Ovary (tissue), 9 donors: Measurements from ENCODE around the gene ZC3H6. TPM values are rescaled to one million over a fixed set of nuclear protein-coding genes. Genes with fewer than 3 reads are reported as not detected.

Experiments used
- DNase-seq, 5 donors: peaks; one replicate each; pipeline ENCODE4 v3.0.0-alpha.2; 2019 to 2020
- H3K27ac ChIP-seq, 2 donors: fragments of 200-600 bp; one replicate each; pipeline versions ENCODE4 v1.5.1 to v1.8.0; 2019 to 2022
- H3K27me3 ChIP-seq: fragments of 200-600 bp; one replicate; pipeline ENCODE4 v1.8.0; 2022
- H3K36me3 ChIP-seq: fragments of 200-600 bp; sonication (generic); one replicate; pipeline ENCODE4 v1.5.1; 2019
- H3K4me1 ChIP-seq: one replicate; pipeline ENCODE4 v1.8.1; 2013; ENCODE audit warnings: mild to moderate bottlenecking, moderate library complexity; ENCODE audit not compliant: insufficient read depth
- H3K4me3 ChIP-seq: fragments of 200-600 bp; sonication (generic); one replicate; pipeline ENCODE4 v1.5.1; 2017
- H3K9me3 ChIP-seq, 2 donors: fragments of 200-600 bp in 1 of 2; sonication (generic) in 1 of 2; one replicate each; pipeline versions ENCODE4 v1.5.1 to v1.8.1; 2013 to 2019; ENCODE audit warnings: mild to moderate bottlenecking in 1 of 2, moderate library complexity in 1 of 2
- EP300 ChIP-seq: sonication (generic); formaldehyde crosslinking; IDR thresholded peaks from one replicate; pipeline ENCODE4 v1.6.1; 2017; ENCODE audit warnings: antibody characterized with exemption
- POLR2A ChIP-seq: fragments of 450-650 bp; IDR thresholded peaks from one replicate; pipeline ENCODE4 v1.6.1; 2017; ENCODE audit warnings: antibody characterized with exemption, mild to moderate bottlenecking, moderate library complexity
- WGBS, 3 donors: extraction: QIAGEN DNeasy Blood & Tissue Kit in 1 of 3; methylation state at CpG; one replicate each; pipeline versions ENCODE4 v1.1.5 to v1.1.7; 2013 to 2017; 5-methylcytosine and 5-hydroxymethylcytosine counted together
- intact Hi-C, 4 donors: fragments of 100-400 bp; cut with DNase I; formaldehyde crosslinking; loops; one replicate each; pipeline versions ENCODE4 v1.11.0 to v1.15.1; 2022 to 2023
- polyA plus RNA-seq, 2 donors: library from polyadenylated mRNA; stranded (reverse); fragments of 200-250 nt in 1 of 2; fragments of 350-450 nt in 1 of 2; fragmentation: Illumina TruSeq in 1 of 2; extraction: RNeasy Lipid Tissue Mini Kit (QIAGEN cat#74804) in 1 of 2; gene quantifications; one replicate each; pipeline ENCODE4 v1.2.3, GENCODE V29; 2013 to 2014
- total RNA-seq, 7 donors: library from RNA; depleted of rRNA in 2 of 7; stranded (reverse); fragments of >200 nt in 2 of 7; fragmentation: NEBNext Ultra II Directional in 3 of 7; extraction: Animal tissue kit (Norgen Biotek cat#: 25700) in 3 of 7; gene quantifications; one replicate each; pipeline versions ENCODE4 v1.1.0 to v1.2.4, GENCODE V29; 2016 to 2023
- TF ChIP-seq, protein P1 (sequence below), 3 donors: fragments of 450-650 bp in 2 of 3; fragments of 200-600 bp in 1 of 3; IDR thresholded peaks; one replicate each; pipeline versions ENCODE4 v1.5.1 to v1.8.0; 2016 to 2022; ENCODE audit warnings: antibody characterized with exemption in 3 of 3, mild to moderate bottlenecking in 1 of 3
- donor health status: DM: no; HTN: no; CAD: no; lungs with moderate emphysema.
- donor health status: DM: no; HTN: no; CAD: no.
- donor health status: Bipolar disorder and iron deficiency.
- donor health status: DM: yes; HTN: yes; CAD: no.
- donor health status: DM: no; HTN: no; CAD: no.
- donor health status: DM: yes; HTN: yes; CAD: no.

The ZC3H6 gene
- total and polyA plus RNA-seq, 9 donors: 4.6 to 30.1 (median 19.2) TPM

DNA sequence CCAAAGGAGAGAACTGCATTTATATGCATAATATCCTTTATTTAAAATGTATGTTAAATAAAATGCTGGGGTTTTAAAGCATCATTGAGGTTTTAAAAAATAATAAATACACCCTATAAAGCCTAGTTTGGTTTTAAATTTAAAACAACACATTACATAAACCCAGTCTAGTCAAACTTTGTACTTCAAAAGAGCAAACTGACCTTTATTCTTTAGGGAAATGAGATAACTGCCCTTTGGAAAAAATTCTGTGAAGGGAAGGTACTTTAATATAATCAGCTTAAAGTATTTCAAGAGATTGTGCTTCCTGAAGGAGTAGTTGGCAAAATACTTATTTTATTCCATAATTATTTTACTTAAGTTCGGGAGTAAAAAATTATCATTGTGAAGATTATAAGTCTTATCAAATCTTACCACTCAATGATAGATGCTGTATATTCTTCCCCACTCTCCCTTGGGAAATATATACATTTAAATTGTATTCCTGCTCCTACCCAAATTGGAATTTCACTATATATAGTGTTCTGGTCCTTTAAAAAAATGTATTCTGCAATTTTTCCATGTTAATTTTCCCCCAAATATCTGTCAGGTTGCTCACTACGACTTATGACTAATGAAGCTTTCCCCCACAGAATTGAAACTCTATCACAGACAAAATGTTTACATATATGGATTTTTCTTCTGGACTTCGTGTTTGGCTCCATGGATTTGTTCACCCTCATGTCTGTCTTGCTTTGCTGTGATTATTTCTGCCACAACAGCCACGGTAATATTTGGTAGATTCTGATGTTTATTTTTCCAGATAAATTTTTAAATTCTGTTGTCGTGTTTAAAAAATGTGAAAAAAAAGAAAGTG, 42.1 kb downstream of the ZC3H6 start:
- TF ChIP-seq, protein P1, sequence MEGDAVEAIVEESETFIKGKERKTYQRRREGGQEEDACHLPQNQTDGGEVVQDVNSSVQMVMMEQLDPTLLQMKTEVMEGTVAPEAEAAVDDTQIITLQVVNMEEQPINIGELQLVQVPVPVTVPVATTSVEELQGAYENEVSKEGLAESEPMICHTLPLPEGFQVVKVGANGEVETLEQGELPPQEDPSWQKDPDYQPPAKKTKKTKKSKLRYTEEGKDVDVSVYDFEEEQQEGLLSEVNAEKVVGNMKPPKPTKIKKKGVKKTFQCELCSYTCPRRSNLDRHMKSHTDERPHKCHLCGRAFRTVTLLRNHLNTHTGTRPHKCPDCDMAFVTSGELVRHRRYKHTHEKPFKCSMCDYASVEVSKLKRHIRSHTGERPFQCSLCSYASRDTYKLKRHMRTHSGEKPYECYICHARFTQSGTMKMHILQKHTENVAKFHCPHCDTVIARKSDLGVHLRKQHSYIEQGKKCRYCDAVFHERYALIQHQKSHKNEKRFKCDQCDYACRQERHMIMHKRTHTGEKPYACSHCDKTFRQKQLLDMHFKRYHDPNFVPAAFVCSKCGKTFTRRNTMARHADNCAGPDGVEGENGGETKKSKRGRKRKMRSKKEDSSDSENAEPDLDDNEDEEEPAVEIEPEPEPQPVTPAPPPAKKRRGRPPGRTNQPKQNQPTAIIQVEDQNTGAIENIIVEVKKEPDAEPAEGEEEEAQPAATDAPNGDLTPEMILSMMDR (IDR thresholded peaks at IDR 0.05): no peak
- no peak for TF ChIP-seq EP300
- no peak overlapping the region for H3K4me3 ChIP-seq
- no peaks in the 10 kb centered on the region for H3K27me3 ChIP-seq
- WGBS, 3 donors: 39 to 62% (median 45%) methylated on average over 5 of the region's 5 CpGs
- no peaks in the 10 kb centered on the region for H3K9me3 ChIP-seq
- H3K36me3 ChIP-seq: no peaks in the 10 kb centered on the region
- intact Hi-C loops: no loop called here
- no peak for DNase-seq
- no peaks in the 10 kb centered on the region for H3K4me1 ChIP-seq
- H3K27ac ChIP-seq: no peak overlapping the region

DNA sequence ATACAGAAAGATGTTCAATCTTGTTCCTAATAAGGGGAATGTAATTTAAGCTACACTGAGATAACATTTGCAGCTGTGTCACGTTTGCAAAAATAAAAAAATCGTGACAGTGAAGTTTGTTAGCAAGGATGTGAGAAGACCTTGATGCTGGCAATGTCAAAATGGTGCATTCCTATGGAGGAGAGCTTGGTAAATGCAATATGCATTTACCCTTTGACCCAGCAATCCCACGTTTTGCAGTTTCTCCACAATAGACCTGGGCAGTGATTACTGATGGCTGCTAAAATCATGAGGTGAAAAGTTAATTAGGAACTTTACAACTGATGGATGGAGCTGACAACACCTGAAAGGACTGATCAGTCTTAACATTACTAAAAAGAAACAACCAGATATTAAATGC, 43.1 kb downstream of the ZC3H6 start:
- DNase-seq: no peak
- H3K36me3 ChIP-seq: no peaks in the 10 kb centered on the region
- no peak overlapping the region for H3K27ac ChIP-seq
- intact Hi-C loops: no loop called here
- TF ChIP-seq, protein P1 (IDR thresholded peaks at IDR 0.05): no peak
- no peak for TF ChIP-seq POLR2A
- no peak for TF ChIP-seq EP300
- no peaks in the 10 kb centered on the region for H3K9me3 ChIP-seq
- no peaks in the 10 kb centered on the region for H3K27me3 ChIP-seq
- 29 to 63% (median 45%) methylated on average over 3 of the region's 3 CpGs for WGBS, 3 donors
- no peak overlapping the region for H3K4me3 ChIP-seq
- no peaks in the 10 kb centered on the region for H3K4me1 ChIP-seq

DNA sequence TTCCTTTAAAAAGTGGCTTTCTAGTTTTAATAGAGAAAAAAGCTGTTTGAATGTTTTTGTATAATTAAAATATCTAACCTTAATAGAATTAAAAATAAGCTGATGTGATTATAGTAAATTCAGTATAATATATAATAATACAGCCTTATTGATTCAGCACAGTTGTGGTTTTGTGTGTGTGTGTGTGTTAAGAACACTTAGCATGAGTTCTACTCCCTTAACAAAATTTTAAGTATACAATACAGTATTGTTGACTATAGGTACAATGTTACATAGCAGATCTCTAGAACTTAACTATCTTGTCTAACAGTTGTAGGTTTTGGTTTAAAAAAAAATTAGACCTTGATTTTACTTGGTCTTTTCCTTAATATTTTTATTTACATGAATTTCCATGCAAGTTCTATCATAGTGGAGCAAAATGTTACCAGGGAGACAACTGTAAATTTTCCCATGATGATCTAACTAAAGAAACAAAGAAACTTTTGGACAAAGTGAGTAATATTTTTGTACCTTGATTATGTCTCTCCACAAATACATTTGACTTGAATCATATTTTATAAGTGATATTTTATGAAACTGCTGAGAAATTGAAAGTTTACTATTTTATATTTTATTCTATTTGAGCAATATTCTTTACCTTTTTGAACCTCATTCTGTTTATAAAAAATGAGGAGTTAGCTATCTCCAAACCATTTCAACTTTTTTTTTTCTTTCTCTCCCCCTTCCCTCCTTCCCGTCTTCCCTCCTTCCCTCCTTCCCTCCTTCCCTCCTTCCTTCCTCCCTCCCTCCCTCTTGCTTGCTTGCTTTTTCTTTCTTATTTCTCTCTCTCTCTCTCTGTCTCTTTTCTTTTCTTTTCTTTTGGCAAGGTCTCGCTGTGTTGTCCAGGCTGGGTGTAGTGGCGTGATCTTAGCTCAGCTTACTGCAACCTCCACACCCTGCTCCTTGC, 46.3 kb downstream of the ZC3H6 start:
- Histone ChIP-seq H3K9me3 (no peaks in the 10 kb centered on the region), H3K36me3 (no peaks in the 10 kb centered on the region), H3K4me1 (no peaks in the 10 kb centered on the region), H3K27ac (no peak overlapping the region), H3K4me3 (no peak overlapping the region), H3K27me3 (no peaks in the 10 kb centered on the region)
- DNase-seq: no peak
- intact Hi-C loops: no loop called here
- TF ChIP-seq EP300 (no peak), POLR2A (no peak)
- TF ChIP-seq, protein P1 (IDR thresholded peaks at IDR 0.05): no peak
- 78 to 85% (median 81%) methylated on average over 3 of the region's 3 CpGs for WGBS, 3 donors

DNA sequence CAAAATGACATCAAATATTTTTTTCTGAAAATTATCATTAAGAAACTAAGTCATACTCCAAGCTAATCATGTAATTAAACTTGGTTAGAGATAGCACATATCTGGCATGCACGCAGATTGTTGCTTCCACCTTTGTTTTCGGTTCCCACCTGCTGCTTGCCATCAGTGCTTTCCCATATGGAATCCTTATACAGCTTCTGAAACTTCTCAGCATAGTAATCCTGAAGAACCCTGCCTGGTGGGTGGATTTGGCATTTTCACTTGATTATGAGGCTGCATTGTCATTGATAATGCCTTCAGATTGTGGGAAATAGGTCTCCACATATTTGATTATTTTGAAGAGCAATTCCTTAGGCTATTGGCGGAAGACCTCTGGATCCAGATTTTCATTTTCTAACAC, 47.5 kb downstream of the ZC3H6 start:
- no peak for DNase-seq
- Histone ChIP-seq H3K27ac (no peak overlapping the region), H3K27me3 (no peaks in the 10 kb centered on the region), H3K36me3 (no peaks in the 10 kb centered on the region), H3K9me3 (peaks cover 0 to 3% of the 10 kb centered on the region in 2 donors), H3K4me1 (no peaks in the 10 kb centered on the region), H3K4me3 (no peak overlapping the region)
- WGBS, 3 donors: 95 to 97% (median 96%) methylated on average over 3 of the region's 3 CpGs
- TF ChIP-seq, protein P1 (IDR thresholded peaks at IDR 0.05): no peak
- TF ChIP-seq POLR2A (no peak), EP300 (no peak)
- intact Hi-C loops: no loop called here
